H9 (cell line): ENCODE data around the gene HSFX2. TPM values are rescaled to one million over a fixed set of nuclear protein-coding genes. Genes with fewer than 3 reads are reported as not detected.

Experiments
- DNase-seq: peaks from one replicate; pipeline ENCODE4 v3.0.0-alpha.2; 2017
- H2AFZ ChIP-seq: one replicate; pipeline ENCODE4 v1.6.1; 2013; ENCODE audit warnings: mild to moderate bottlenecking, low read length, control low read depth, moderate library complexity
- H2AK5ac ChIP-seq: 2 replicates; pipeline ENCODE4 v1.6.1; 2013; ENCODE audit warnings: low read length, control low read depth, mixed read lengths; ENCODE audit not compliant: insufficient read length
- H2BK120ac ChIP-seq: one replicate; pipeline ENCODE4 v1.6.1; 2013; ENCODE audit warnings: low read depth, mild to moderate bottlenecking, low read length, control low read depth, inconsistent platforms; ENCODE audit not compliant: poor library complexity, severe bottlenecking
- H2BK12ac ChIP-seq: 2 replicates; pipeline ENCODE4 v1.6.1; 2013; ENCODE audit warnings: low read length, control low read depth, mixed read lengths, low read depth; ENCODE audit not compliant: insufficient read length
- H2BK15ac ChIP-seq: 2 replicates; pipeline ENCODE4 v1.6.1; 2013; ENCODE audit warnings: low read depth, low read length, control low read depth
- H2BK20ac ChIP-seq: one replicate; pipeline ENCODE4 v1.6.1; 2013; ENCODE audit warnings: low read depth, mild to moderate bottlenecking, low read length, control low read depth, inconsistent platforms; ENCODE audit not compliant: poor library complexity, severe bottlenecking
- H2BK5ac ChIP-seq: 2 replicates; pipeline ENCODE4 v1.6.1; 2013; ENCODE audit warnings: low read length, control low read depth, mixed read lengths; ENCODE audit not compliant: insufficient read length
- H3K14ac ChIP-seq: 2 replicates; pipeline ENCODE4 v1.6.1; 2013; ENCODE audit warnings: low read length, control low read depth; ENCODE audit not compliant: insufficient read depth
- H3K18ac ChIP-seq: 2 replicates; pipeline ENCODE4 v1.6.1; 2013; ENCODE audit warnings: low read depth, mild to moderate bottlenecking, mixed read lengths, low read length, control low read depth; ENCODE audit not compliant: insufficient read length
- H3K23ac ChIP-seq: 2 replicates; pipeline ENCODE4 v1.6.1; 2013; ENCODE audit warnings: low read length, control low read depth, mixed read lengths, low read depth; ENCODE audit not compliant: insufficient read length
- H3K23me2 ChIP-seq: 2 replicates; pipeline ENCODE4 v1.6.1; 2013; ENCODE audit warnings: low read depth, mild to moderate bottlenecking, mixed read lengths, low read length, control low read depth; ENCODE audit not compliant: insufficient read length, poor library complexity, severe bottlenecking
- H3K27ac ChIP-seq: 2 replicates; pipeline ENCODE4 v1.5.1; 2013; ENCODE audit warnings: low read length, control low read depth, mixed read lengths, low read depth; ENCODE audit not compliant: insufficient read length
- H3K27me3 ChIP-seq: 2 replicates; pipeline ENCODE4 v1.6.1; 2013; ENCODE audit warnings: low read length, control low read depth, inconsistent platforms; ENCODE audit not compliant: insufficient read depth
- H3K4ac ChIP-seq: 2 replicates; pipeline ENCODE4 v1.6.1; 2013; ENCODE audit warnings: low read depth, mild to moderate bottlenecking, control low read depth, inconsistent platforms, low read length, moderate library complexity
- H3K4me1 ChIP-seq: 2 replicates; pipeline ENCODE4 v1.6.1; 2013; ENCODE audit warnings: low read length, control low read depth, inconsistent platforms; ENCODE audit not compliant: insufficient read depth
- H3K4me2 ChIP-seq: 2 replicates; pipeline ENCODE4 v1.6.1; 2013; ENCODE audit warnings: low read length, control low read depth, mixed read lengths; ENCODE audit not compliant: insufficient read length, insufficient read depth
- H3K56ac ChIP-seq: 2 replicates; pipeline ENCODE4 v1.6.1; 2013; ENCODE audit warnings: low read depth, mild to moderate bottlenecking, mixed read lengths, low read length, control low read depth; ENCODE audit not compliant: insufficient read length
- H3K79me1 ChIP-seq: 2 replicates; pipeline ENCODE4 v1.6.1; 2013; ENCODE audit warnings: low read depth, mild to moderate bottlenecking, moderate library complexity, low read length, control low read depth, inconsistent platforms; ENCODE audit not compliant: insufficient read depth, poor library complexity, severe bottlenecking
- H3K79me2 ChIP-seq: 2 replicates; pipeline ENCODE4 v1.6.1; 2013; ENCODE audit warnings: low read length, control low read depth, inconsistent platforms; ENCODE audit not compliant: insufficient read depth
- H3K9ac ChIP-seq: 2 replicates; pipeline ENCODE4 v1.6.1; 2013; ENCODE audit warnings: low read length, control low read depth, mixed read lengths; ENCODE audit not compliant: insufficient read length; ENCODE audit errors: extremely low read depth
- H3K9me3 ChIP-seq: one replicate; pipeline ENCODE4 v1.6.1; 2013; ENCODE audit warnings: low read depth, low read length, inconsistent platforms; ENCODE audit not compliant: control insufficient read depth
- H3T11ph ChIP-seq: one replicate; pipeline ENCODE4 v1.6.1; 2013; ENCODE audit warnings: mild to moderate bottlenecking, low read length, control low read depth, inconsistent platforms
- H4K20me1 ChIP-seq: one replicate; pipeline ENCODE4 v1.6.1; 2013; ENCODE audit not compliant: control insufficient read depth, insufficient read length, insufficient read depth
- H4K5ac ChIP-seq: 2 replicates; pipeline ENCODE4 v1.6.1; 2013; ENCODE audit warnings: low read depth, mild to moderate bottlenecking, mixed read lengths, low read length, control low read depth; ENCODE audit not compliant: insufficient read length
- H4K8ac ChIP-seq: replicated peaks from 2 replicates; pipeline ENCODE4 v1.6.1; 2013; ENCODE audit warnings: low read length, control low read depth, mixed read lengths, low read depth; ENCODE audit not compliant: insufficient read length
- H4K91ac ChIP-seq: 2 replicates; pipeline ENCODE4 v1.6.1; 2013; ENCODE audit warnings: low read depth, mild to moderate bottlenecking, moderate library complexity, mixed read lengths, low read length, control low read depth; ENCODE audit not compliant: insufficient read length
- H3K27ac Mint-ChIP-seq, 3 experiments: 2 replicates in 2 of 3; 3 replicates in 1 of 3; pipeline ENCODE4 v1.8.0; 2020 to 2021; ENCODE audit warnings: mixed read lengths in 3 of 3, mild to moderate bottlenecking in 1 of 3, moderate library complexity in 1 of 3
- H3K27me3 Mint-ChIP-seq: 2 replicates; pipeline ENCODE4 v1.8.0; 2021; ENCODE audit warnings: low read depth, mild to moderate bottlenecking, moderate library complexity, mixed read lengths
- H3K36me3 Mint-ChIP-seq, 3 experiments: 2 replicates in 2 of 3; 3 replicates in 1 of 3; pipeline ENCODE4 v1.8.0; 2020 to 2021; ENCODE audit warnings: low read depth in 3 of 3, mixed read lengths in 3 of 3; ENCODE audit not compliant: insufficient read depth in 1 of 3
- H3K4me1 Mint-ChIP-seq, 2 experiments: 2 replicates each; pipeline ENCODE4 v1.8.0; 2020; ENCODE audit warnings: mixed read lengths in 2 of 2
- H3K4me3 Mint-ChIP-seq, 2 experiments: 2 replicates in 1 of 2; 3 replicates in 1 of 2; pipeline ENCODE4 v1.8.0; 2020 to 2021; ENCODE audit warnings: mild to moderate bottlenecking in 2 of 2, mixed read lengths in 2 of 2, moderate library complexity in 1 of 2
- H3K9me3 Mint-ChIP-seq, 2 experiments: 2 replicates in 1 of 2; 3 replicates in 1 of 2; pipeline ENCODE4 v1.8.0; 2020; ENCODE audit warnings: mild to moderate bottlenecking in 2 of 2, mixed read lengths in 2 of 2, moderate library complexity in 1 of 2
- CTCF ChIP-seq: fragments of 200-600 bp; sonication (generic); conservative IDR thresholded peaks from 3 replicates; pipeline ENCODE4 v1.8.0; 2021; ENCODE audit warnings: antibody characterized with exemption, mild to moderate bottlenecking
- WGBS: extraction: QIAGEN DNeasy Blood & Tissue Kit; methylation state at CpG from one replicate; pipeline ENCODE4 v1.1.7; 2013; ENCODE audit warnings: missing lambda C conversion rate, low lambda C conversion rate, mixed read lengths; ENCODE audit not compliant: insufficient read length; ENCODE audit errors: extremely low coverage; 5-methylcytosine and 5-hydroxymethylcytosine counted together
- total RNA-seq: library from RNA; stranded (reverse); gene quantifications from 2 replicates; pipeline ENCODE4 v1.2.1, GENCODE V29; 2021

The HSFX2 gene
- total RNA-seq, 1 experiment from 2014 or later: not detected

GRCh38 chrX:149567621-149568417, 27.3 kb downstream of the HSFX2 start:
- H4K5ac ChIP-seq: no peak overlapping the region
- no peak overlapping the region for H3K9ac ChIP-seq
- H2BK15ac ChIP-seq: no peak overlapping the region
- H2BK120ac ChIP-seq: no peak overlapping the region
- H3K4me3 Mint-ChIP-seq: no peak overlapping the region
- no peaks in the 10 kb centered on the region for H4K20me1 ChIP-seq
- H2BK12ac ChIP-seq: no peak overlapping the region
- H2BK20ac ChIP-seq: no peak overlapping the region
- H3T11ph ChIP-seq: no peak overlapping the region
- H3K9me3 ChIP-seq: peaks cover 48% of the 10 kb centered on the region
- no CpG with 5 or more reads among the region's 7 CpGs for WGBS
- H3K79me1 ChIP-seq: no peaks in the 10 kb centered on the region
- H2AK5ac ChIP-seq: no peak overlapping the region
- no peak overlapping the region for H3K18ac ChIP-seq
- no peak for DNase-seq
- peaks cover 0 to 11% (median 8%) of the 10 kb centered on the region in 3 experiments; a peak in 3 of 7 replicates for H3K36me3 Mint-ChIP-seq
- H3K4me2 ChIP-seq: no peak overlapping the region
- peaks cover 31 to 47% of the 10 kb centered on the region in 2 experiments for H3K4me1 Mint-ChIP-seq
- no peak for TF ChIP-seq CTCF
- H3K23ac ChIP-seq: no peak overlapping the region
- H3K79me2 ChIP-seq: no peaks in the 10 kb centered on the region
- no peak overlapping the region for H3K56ac ChIP-seq
- H3K27me3 Mint-ChIP-seq: no peaks in the 10 kb centered on the region
- no peaks in the 10 kb centered on the region for H3K23me2 ChIP-seq
- no peak overlapping the region for H4K8ac ChIP-seq
- H3K14ac ChIP-seq: no peak overlapping the region
- H2AFZ ChIP-seq: no peak overlapping the region
- no peak overlapping the region for H2BK5ac ChIP-seq
- H3K27ac Mint-ChIP-seq: peak overlapping the region in 1 of 3 experiments; percentile 83; a peak in 1 of 7 replicates
- no peak overlapping the region for H3K27ac ChIP-seq
- no peaks in the 10 kb centered on the region for H3K27me3 ChIP-seq
- no peak overlapping the region for H4K91ac ChIP-seq
- no peaks in the 10 kb centered on the region for H3K4me1 ChIP-seq
- H3K9me3 Mint-ChIP-seq: peaks cover 64 to 68% of the 10 kb centered on the region in 2 experiments
- H3K4ac ChIP-seq: no peak overlapping the region
